Progenitor cell of endocrine pancreas (in vitro differentiated cells): ENCODE results near the gene DRC1. TPM values are rescaled to one million over a fixed set of nuclear protein-coding genes. Genes with fewer than 3 reads are reported as not detected.
"Not testable (repeated sequence)": the region's sequence is repeated elsewhere in the genome, so short reads cannot be mapped to it uniquely, and the experiment has no call there.

Experiments used
- DNase-seq: peaks from one replicate; pipeline ENCODE4 v3.0.0; 2021; ENCODE audit warnings: low spot score; ENCODE audit not compliant: unreplicated experiment
- H3K27ac Mint-ChIP-seq: 2 replicates; pipeline ENCODE4 v1.8.0; 2021; ENCODE audit warnings: mild to moderate bottlenecking, moderate library complexity, mixed read lengths
- H3K27me3 Mint-ChIP-seq: 2 replicates; pipeline ENCODE4 v1.8.0; 2021; ENCODE audit warnings: mixed read lengths
- H3K36me3 Mint-ChIP-seq: 2 replicates; pipeline ENCODE4 v1.8.0; 2022; ENCODE audit warnings: mixed read lengths; ENCODE audit not compliant: insufficient read depth
- H3K4me1 Mint-ChIP-seq: 2 replicates; pipeline ENCODE4 v1.8.0; 2021; ENCODE audit warnings: low read depth, mixed read lengths
- H3K4me3 Mint-ChIP-seq: 2 replicates; pipeline ENCODE4 v1.8.0; 2021; ENCODE audit warnings: low read depth, mild to moderate bottlenecking, moderate library complexity, mixed read lengths
- H3K9me3 Mint-ChIP-seq: 2 replicates; pipeline ENCODE4 v1.8.0; 2021; ENCODE audit warnings: low read depth, mixed read lengths
- CTCF ChIP-seq: fragments of 200-600 bp; sonication (generic); IDR thresholded peaks from one replicate; pipeline ENCODE4 v1.5.0; 2021; ENCODE audit warnings: antibody characterized with exemption, mild to moderate bottlenecking; ENCODE audit not compliant: unreplicated experiment
- total RNA-seq: library from RNA; stranded (reverse); gene quantifications from 2 replicates; pipeline ENCODE4 v1.2.1, GENCODE V29; 2021

DRC1 gene
- total RNA-seq, 1 donor from 2014 or later: 0.57 TPM

GRCh38 chr2:26465266-26465925 is 63.7 kb downstream of the DRC1 start:
- no peaks in the 10 kb centered on the region for H3K27me3 Mint-ChIP-seq
- no peak overlapping the region for H3K27ac Mint-ChIP-seq
- H3K9me3 Mint-ChIP-seq: peaks cover 7% of the 10 kb centered on the region
- no peaks in the 10 kb centered on the region for H3K36me3 Mint-ChIP-seq
- no peak for DNase-seq
- H3K4me1 Mint-ChIP-seq: peaks cover 2% of the 10 kb centered on the region
- H3K4me3 Mint-ChIP-seq: no peak overlapping the region
- TF ChIP-seq CTCF: no peak

GRCh38 chr2:26465981-26466471 is 64.3 kb downstream of the DRC1 start:
- Mint-ChIP-seq H3K4me3 (no peak overlapping the region), H3K27ac (no peak overlapping the region), H3K4me1 (peaks cover 2% of the 10 kb centered on the region), H3K36me3 (no peaks in the 10 kb centered on the region), H3K9me3 (peaks cover 7% of the 10 kb centered on the region), H3K27me3 (no peaks in the 10 kb centered on the region)
- no peak for TF ChIP-seq CTCF
- no peak for DNase-seq

GRCh38 chr2:26466662-26467310 is 65.1 kb downstream of the DRC1 start:
- H3K36me3 Mint-ChIP-seq: no peaks in the 10 kb centered on the region
- no peak for DNase-seq
- no peak overlapping the region for H3K4me3 Mint-ChIP-seq
- peaks cover 2% of the 10 kb centered on the region for H3K4me1 Mint-ChIP-seq
- peaks cover 7% of the 10 kb centered on the region for H3K9me3 Mint-ChIP-seq
- H3K27me3 Mint-ChIP-seq: no peaks in the 10 kb centered on the region
- no peak overlapping the region for H3K27ac Mint-ChIP-seq
- no peak for TF ChIP-seq CTCF

- not testable (repeated sequence) for H3K9me3 Mint-ChIP-seq, DNase-seq, H3K36me3 Mint-ChIP-seq, H3K4me1 Mint-ChIP-seq, H3K27me3 Mint-ChIP-seq, H3K4me3 Mint-ChIP-seq
- peak overlapping the region; percentile 52 for H3K27ac Mint-ChIP-seq
Observed at GRCh38 chr2:26468544-26468943, 66.8 kb downstream of the DRC1 start.

GRCh38 chr2:26469092-26469710 is 67.5 kb downstream of the DRC1 start:
- DNase-seq: no peak

More at GRCh38 chr2:26469092-26469710, 67.5 kb downstream of the DRC1 start:
- H3K36me3 Mint-ChIP-seq: no peaks in the 10 kb centered on the region
- TF ChIP-seq CTCF: peak; percentile 77
- no peak overlapping the region for H3K4me3 Mint-ChIP-seq
- no peak overlapping the region for H3K27ac Mint-ChIP-seq
- no peaks in the 10 kb centered on the region for H3K27me3 Mint-ChIP-seq
- H3K4me1 Mint-ChIP-seq: no peaks in the 10 kb centered on the region
- peaks cover 7% of the 10 kb centered on the region for H3K9me3 Mint-ChIP-seq
